K562 (cell line): ENCODE measurements around the gene METTL25. TPM values are rescaled to one million over a fixed set of nuclear protein-coding genes. Genes with fewer than 3 reads are reported as not detected.
A peak's percentile ranks its signal among the peaks of the same experiment; 100 is the strongest.

Experiments used
- ATF7 ChIP-seq: fragments of 450-650 bp; IDR thresholded peaks from 2 replicates; pipeline ENCODE4 v1.7.1; 2014; ENCODE audit warnings: mild to moderate bottlenecking, moderate library complexity
- BCOR ChIP-seq: fragments of 450-650 bp; IDR thresholded peaks from 2 replicates; pipeline ENCODE4 v1.6.1; 2016
- CBX5 ChIP-seq: IDR thresholded peaks from 2 replicates; pipeline ENCODE4 v1.6.1; 2014; ENCODE audit warnings: low read depth, borderline replicate concordance
- ELF4 ChIP-seq: fragments of 450-650 bp; formaldehyde crosslinking; IDR thresholded peaks from 2 replicates; pipeline ENCODE4 v1.4.0; 2022; ENCODE audit warnings: missing genetic modification characterization
- ETV5 ChIP-seq: sonication (generic); formaldehyde crosslinking; IDR thresholded peaks from 2 replicates; pipeline ENCODE4 v1.4.0; 2020; ENCODE audit warnings: low read depth, mild to moderate bottlenecking, missing genetic modification reagents
- FOXK1 ChIP-seq: sonication (generic); formaldehyde crosslinking; IDR thresholded peaks from 2 replicates; pipeline ENCODE4 v1.8.0; 2022; ENCODE audit warnings: missing genetic modification reagents, mild to moderate bottlenecking, borderline replicate concordance
- HDAC1 ChIP-seq, 2 experiments: fragments of 450-650 bp; IDR thresholded peaks; 2 replicates each; pipeline ENCODE4 v1.6.1; 2016 to 2017; ENCODE audit warnings: inconsistent platforms in 1 of 2, mild to moderate bottlenecking in 1 of 2, moderate library complexity in 1 of 2
- HMGN3 ChIP-seq: IDR thresholded peaks from 2 replicates; pipeline ENCODE4 v1.6.1; 2011; ENCODE audit warnings: borderline replicate concordance, low read depth, mild to moderate bottlenecking, mixed read lengths, low read length; ENCODE audit not compliant: insufficient read length; ENCODE audit errors: extremely low read depth
- MIER1 ChIP-seq: fragments of 450-650 bp; IDR thresholded peaks from 2 replicates; pipeline ENCODE4 v1.6.1; 2016; ENCODE audit warnings: antibody characterized with exemption, mild to moderate bottlenecking, low read depth
- NRF1 ChIP-seq, 2 experiments: fragments of 450-650 bp; IDR thresholded peaks in 1 of 2; conservative IDR thresholded peaks in 1 of 2; 2 replicates each; pipeline ENCODE4 v1.6.1; 2014; ENCODE audit warnings: mild to moderate bottlenecking in 2 of 2
- PHTF2 ChIP-seq: fragments of 250-450 bp; sonication (Bioruptor Pico); IDR thresholded peaks from 2 replicates; pipeline ENCODE4 v1.5.0; 2021; ENCODE audit warnings: mild to moderate bottlenecking
- SMARCA5 ChIP-seq: fragments of 450-650 bp; IDR thresholded peaks from 2 replicates; pipeline ENCODE4 v1.6.1; 2016
- SMC3 ChIP-seq: conservative IDR thresholded peaks from 2 replicates; pipeline ENCODE4 v1.6.1; 2011; ENCODE audit warnings: low read depth, low read length, improper control_type of control experiment; ENCODE audit not compliant: insufficient read depth
- SNIP1 ChIP-seq: fragments of 450-650 bp; IDR thresholded peaks from 2 replicates; pipeline ENCODE4 v1.7.1; 2017; ENCODE audit warnings: low read depth, mild to moderate bottlenecking
- SRF ChIP-seq, 2 experiments: fragments of 250-450, 450-650 bp in 1 of 2; sonication (Bioruptor Pico) in 1 of 2; sonication (generic) in 1 of 2; formaldehyde crosslinking; IDR thresholded peaks; 2 replicates each; pipeline versions ENCODE4 v1.5.0 to v1.5.1; 2020 to 2022; ENCODE audit warnings: mild to moderate bottlenecking in 1 of 2, missing genetic modification reagents in 1 of 2
- ZNF146 ChIP-seq: IDR thresholded peaks from one replicate; pipeline ENCODE4 v1.6.1; 2018; ENCODE audit warnings: missing compliant biosample characterization; ENCODE audit not compliant: unreplicated experiment
- ZNF217 ChIP-seq: sonication (generic); formaldehyde crosslinking; IDR thresholded peaks from 2 replicates; pipeline ENCODE4 v1.8.0; 2022; ENCODE audit warnings: mild to moderate bottlenecking, missing genetic modification reagents
- ZNF778 ChIP-seq: fragments of 450-650 bp; formaldehyde crosslinking; IDR thresholded peaks from 2 replicates; pipeline ENCODE4 v1.4.0; 2020; ENCODE audit warnings: mild to moderate bottlenecking, moderate library complexity
- polyA plus RNA-seq, 8 experiments: library from polyadenylated mRNA; depleted of rRNA in 4 of 8; stranded (reverse) in 5 of 8; unstranded in 3 of 8; fragments of >200 nt; fragmentation: Nextera tagmentation in 2 of 8; fragmentation: Illumina TruSeq in 1 of 8; extraction: Ambion mirVana in 2 of 8; extraction: Trizol in 1 of 8; gene quantifications; 2 replicates each; pipeline versions ENCODE4 v1.2.1 to v1.2.3, GENCODE V29; 2011 to 2014; ENCODE audit warnings: inconsistent platforms in 1 of 8, missing spikeins in 1 of 8
- total RNA-seq, 7 experiments: library from RNA; depleted of rRNA in 6 of 7; stranded (reverse); fragments of >200 nt in 6 of 7; fragmentation: Illumina TruSeq in 2 of 7; extraction: Trizol in 2 of 7; gene quantifications; 2 replicates each; pipeline versions ENCODE4 v1.2.1 to v1.2.3, GENCODE V29; 2011 to 2021; ENCODE audit warnings: low replicate concordance in 1 of 7
- TF ChIP-seq, protein P1 (sequence below), 3 experiments: fragments of 200-800 bp in 1 of 3; fragments of 250-450 bp in 1 of 3; fragments of 450-650 bp in 1 of 3; sonication (Bioruptor Pico) in 1 of 3; sonication (Bioruptor generic) in 1 of 3; formaldehyde crosslinking in 1 of 3; IDR thresholded peaks; 2 replicates each; pipeline versions ENCODE4 v1.6.1 to v1.8.0; 2016 to 2022; ENCODE audit warnings: mild to moderate bottlenecking in 2 of 3, missing genetic modification characterization in 2 of 3, missing compliant biosample characterization in 1 of 3, moderate library complexity in 1 of 3
- TF ChIP-seq, protein P2 (sequence below): fragments of 450-650 bp; IDR thresholded peaks from 2 replicates; pipeline ENCODE4 v1.6.1; 2017; ENCODE audit warnings: antibody characterized with exemption
- TF ChIP-seq, protein P3 (sequence below): fragments of 450-650 bp; IDR thresholded peaks from 2 replicates; pipeline ENCODE4 v1.6.1; 2014; ENCODE audit warnings: low read depth, mild to moderate bottlenecking, moderate library complexity, borderline replicate concordance

METTL25 gene
- total and polyA plus RNA-seq, 9 of the 15 experiments (the other 6 are each of a cell fraction or from before 2014, with no cell fraction given), result 0.50 to 2.4 (median 1.9) TPM

DNA sequence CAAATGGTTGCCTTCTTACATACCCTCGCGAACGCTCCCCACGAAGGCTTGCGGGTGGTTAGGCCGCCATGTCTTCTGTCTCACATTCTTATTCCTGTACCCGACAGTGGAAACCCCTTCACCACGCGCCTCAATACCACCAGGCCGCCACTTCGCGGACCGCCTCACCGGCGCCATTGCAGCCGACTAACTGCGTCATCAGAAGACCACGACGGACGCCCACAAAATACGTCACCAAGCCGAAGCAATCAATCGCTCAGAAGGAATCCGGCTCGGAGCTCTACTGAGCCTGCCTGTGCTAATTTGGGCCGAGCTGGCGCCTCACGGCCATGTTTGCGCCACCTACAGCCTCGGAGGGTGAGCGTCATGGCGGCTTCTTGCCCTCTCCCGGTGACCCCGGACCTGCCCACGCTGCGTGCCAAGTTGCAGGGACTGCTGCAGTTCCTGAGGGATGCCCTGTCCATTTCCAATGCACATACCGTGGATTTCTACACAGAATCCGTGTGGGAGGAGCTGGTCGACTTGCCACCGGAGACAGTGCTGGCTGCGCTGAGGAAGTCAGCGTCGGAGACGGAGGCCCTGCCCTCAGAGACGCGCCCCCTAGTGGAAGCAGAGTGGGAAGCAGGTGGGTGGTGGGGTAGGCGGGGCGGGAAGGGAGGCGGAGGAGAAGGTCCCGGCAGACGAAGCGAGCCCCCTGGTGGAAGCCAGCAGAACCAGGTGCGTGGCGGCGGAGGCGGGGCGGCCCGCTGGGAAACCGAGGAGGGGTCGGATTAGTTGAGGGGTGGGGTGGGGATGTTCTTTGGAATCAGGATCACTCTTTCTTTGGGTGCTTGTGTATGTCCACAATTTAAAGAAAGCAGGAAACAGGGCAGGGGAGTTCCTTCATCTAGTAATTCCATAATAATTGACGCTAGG lies at the start of gene METTL25, which contains the start of gene CCDC59 (continued):
- TF ChIP-seq HDAC1 (IDR thresholded peaks at IDR 0.05), result peak in 1 of 2 experiments; percentile 83; a peak in 1 of 4 replicates
- peak; percentile 95 for TF ChIP-seq SMARCA5
- TF ChIP-seq FOXK1 (CRISPR knock-in tag), result peak; percentile 82
- peak; percentile 57; the same call in 1 of the 2 replicates for TF ChIP-seq ETV5 (CRISPR knock-in tag)
- no peak for TF ChIP-seq CBX5
- TF ChIP-seq ZNF146 (CRISPR knock-in tag), result no peak
- TF ChIP-seq, protein P1, sequence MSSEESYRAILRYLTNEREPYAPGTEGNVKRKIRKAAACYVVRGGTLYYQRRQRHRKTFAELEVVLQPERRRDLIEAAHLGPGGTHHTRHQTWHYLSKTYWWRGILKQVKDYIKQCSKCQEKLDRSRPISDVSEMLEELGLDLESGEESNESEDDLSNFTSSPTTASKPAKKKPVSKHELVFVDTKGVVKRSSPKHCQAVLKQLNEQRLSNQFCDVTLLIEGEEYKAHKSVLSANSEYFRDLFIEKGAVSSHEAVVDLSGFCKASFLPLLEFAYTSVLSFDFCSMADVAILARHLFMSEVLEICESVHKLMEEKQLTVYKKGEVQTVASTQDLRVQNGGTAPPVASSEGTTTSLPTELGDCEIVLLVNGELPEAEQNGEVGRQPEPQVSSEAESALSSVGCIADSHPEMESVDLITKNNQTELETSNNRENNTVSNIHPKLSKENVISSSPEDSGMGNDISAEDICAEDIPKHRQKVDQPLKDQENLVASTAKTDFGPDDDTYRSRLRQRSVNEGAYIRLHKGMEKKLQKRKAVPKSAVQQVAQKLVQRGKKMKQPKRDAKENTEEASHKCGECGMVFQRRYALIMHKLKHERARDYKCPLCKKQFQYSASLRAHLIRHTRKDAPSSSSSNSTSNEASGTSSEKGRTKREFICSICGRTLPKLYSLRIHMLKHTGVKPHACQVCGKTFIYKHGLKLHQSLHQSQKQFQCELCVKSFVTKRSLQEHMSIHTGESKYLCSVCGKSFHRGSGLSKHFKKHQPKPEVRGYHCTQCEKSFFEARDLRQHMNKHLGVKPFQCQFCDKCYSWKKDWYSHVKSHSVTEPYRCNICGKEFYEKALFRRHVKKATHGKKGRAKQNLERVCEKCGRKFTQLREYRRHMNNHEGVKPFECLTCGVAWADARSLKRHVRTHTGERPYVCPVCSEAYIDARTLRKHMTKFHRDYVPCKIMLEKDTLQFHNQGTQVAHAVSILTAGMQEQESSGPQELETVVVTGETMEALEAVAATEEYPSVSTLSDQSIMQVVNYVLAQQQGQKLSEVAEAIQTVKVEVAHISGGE (CRISPR knock-in tag; IDR thresholded peaks at IDR 0.05), result 0 out of 6 replicates have a peak, but pooled peaks of 1 of the 3 experiments have one; percentile 29
- TF ChIP-seq ZNF778 (CRISPR knock-in tag), result no peak
- TF ChIP-seq NRF1 (conservative IDR thresholded peaks at IDR 0.05 in 1 of 2, IDR thresholded peaks at IDR 0.05 in 1 of 2), result peak; percentile 49 to 62
- TF ChIP-seq MIER1, result peak; percentile 68; the same call in 1 of the 2 replicates
- TF ChIP-seq SRF (CRISPR knock-in tag; IDR thresholded peaks at IDR 0.05), result 0 out of 4 replicates have a peak, but pooled peaks of 1 of the 2 experiments have one; percentile 19
- 0 out of 2 replicates have a peak, but pooled peaks have one; percentile 65 for TF ChIP-seq BCOR
- TF ChIP-seq ZNF217 (CRISPR knock-in tag), result no peak
- TF ChIP-seq PHTF2 (CRISPR knock-in tag), result no peak
- peak; percentile 61 for TF ChIP-seq HMGN3
- TF ChIP-seq SNIP1, result peak; percentile 79
- TF ChIP-seq ELF4 (CRISPR knock-in tag), result 0 out of 2 replicates have a peak, but pooled peaks have one; percentile 19
- no peak for TF ChIP-seq SMC3
- TF ChIP-seq, protein P2, sequence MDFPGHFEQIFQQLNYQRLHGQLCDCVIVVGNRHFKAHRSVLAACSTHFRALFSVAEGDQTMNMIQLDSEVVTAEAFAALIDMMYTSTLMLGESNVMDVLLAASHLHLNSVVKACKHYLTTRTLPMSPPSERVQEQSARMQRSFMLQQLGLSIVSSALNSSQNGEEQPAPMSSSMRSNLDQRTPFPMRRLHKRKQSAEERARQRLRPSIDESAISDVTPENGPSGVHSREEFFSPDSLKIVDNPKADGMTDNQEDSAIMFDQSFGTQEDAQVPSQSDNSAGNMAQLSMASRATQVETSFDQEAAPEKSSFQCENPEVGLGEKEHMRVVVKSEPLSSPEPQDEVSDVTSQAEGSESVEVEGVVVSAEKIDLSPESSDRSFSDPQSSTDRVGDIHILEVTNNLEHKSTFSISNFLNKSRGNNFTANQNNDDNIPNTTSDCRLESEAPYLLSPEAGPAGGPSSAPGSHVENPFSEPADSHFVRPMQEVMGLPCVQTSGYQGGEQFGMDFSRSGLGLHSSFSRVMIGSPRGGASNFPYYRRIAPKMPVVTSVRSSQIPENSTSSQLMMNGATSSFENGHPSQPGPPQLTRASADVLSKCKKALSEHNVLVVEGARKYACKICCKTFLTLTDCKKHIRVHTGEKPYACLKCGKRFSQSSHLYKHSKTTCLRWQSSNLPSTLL, result no peak
- TF ChIP-seq, protein P3, sequence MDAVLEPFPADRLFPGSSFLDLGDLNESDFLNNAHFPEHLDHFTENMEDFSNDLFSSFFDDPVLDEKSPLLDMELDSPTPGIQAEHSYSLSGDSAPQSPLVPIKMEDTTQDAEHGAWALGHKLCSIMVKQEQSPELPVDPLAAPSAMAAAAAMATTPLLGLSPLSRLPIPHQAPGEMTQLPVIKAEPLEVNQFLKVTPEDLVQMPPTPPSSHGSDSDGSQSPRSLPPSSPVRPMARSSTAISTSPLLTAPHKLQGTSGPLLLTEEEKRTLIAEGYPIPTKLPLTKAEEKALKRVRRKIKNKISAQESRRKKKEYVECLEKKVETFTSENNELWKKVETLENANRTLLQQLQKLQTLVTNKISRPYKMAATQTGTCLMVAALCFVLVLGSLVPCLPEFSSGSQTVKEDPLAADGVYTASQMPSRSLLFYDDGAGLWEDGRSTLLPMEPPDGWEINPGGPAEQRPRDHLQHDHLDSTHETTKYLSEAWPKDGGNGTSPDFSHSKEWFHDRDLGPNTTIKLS, result peak; percentile 96
- peak; percentile 91 for TF ChIP-seq ATF7
